GM18505 (cell line): Measurements from ENCODE around the gene PSMD13.

ENCODE experiments used
- ATAC-seq: cut with Tn5 transposase; IDR thresholded peaks from one replicate; pipeline ENCODE4 v1.9.1; 2021; ENCODE audit not compliant: unreplicated experiment
- POLR2A ChIP-seq: IDR thresholded peaks from 4 replicates; pipeline ENCODE4 v1.6.1; 2011; ENCODE audit warnings: borderline replicate concordance; ENCODE audit not compliant: insufficient read depth, insufficient read length; ENCODE audit errors: extremely low read depth

PSMD13 gene

GRCh38 chr11:272931-273198 is 36.1 kb downstream of the PSMD13 start:
- ATAC-seq, result no peak
- TF ChIP-seq POLR2A, result no peak

GRCh38 chr11:276219-276618 is 39.4 kb downstream of the PSMD13 start:
- TF ChIP-seq POLR2A, result no peak
- no peak for ATAC-seq

- no peak for ATAC-seq
- TF ChIP-seq POLR2A, result no peak
Measured at GRCh38 chr11:278001-278951, 41.5 kb downstream of the PSMD13 start, which contains the start of gene NLRP6. Gene NLRP6, plus strand, starts transcription at chr11:278407. Its CDS starts 163 bp downstream, at chr11:278570.

- no peak for ATAC-seq
Measured at GRCh38 chr11:279040-279965, 42.5 kb downstream of the PSMD13 start.

GRCh38 chr11:279966-280705 is 43.4 kb downstream of the PSMD13 start:
- no peak for ATAC-seq
- TF ChIP-seq POLR2A, result no peak

More at GRCh38 chr11:279040-279965, 42.5 kb downstream of the PSMD13 start:
- TF ChIP-seq POLR2A, result no peak

GRCh38 chr11:280706-281485 is 44.1 kb downstream of the PSMD13 start:
- TF ChIP-seq POLR2A, result no peak
- no peak for ATAC-seq

- TF ChIP-seq POLR2A, result no peak
- no peak for ATAC-seq
Measured at GRCh38 chr11:281486-282161, 44.8 kb downstream of the PSMD13 start.

- ATAC-seq, result no peak
Measured at GRCh38 chr11:282171-282570, 45.4 kb downstream of the PSMD13 start.

GRCh38 chr11:282630-283360 is 46.0 kb downstream of the PSMD13 start:
- TF ChIP-seq POLR2A, result no peak
- ATAC-seq, result no peak

More at GRCh38 chr11:282171-282570, 45.4 kb downstream of the PSMD13 start:
- TF ChIP-seq POLR2A, result no peak

GRCh38 chr11:283405-284104 is 46.8 kb downstream of the PSMD13 start:
- TF ChIP-seq POLR2A, result no peak
- no peak for ATAC-seq
